NCI-H1105 (cell line): ENCODE data around the gene AMACR.
"Not testable (repeated sequence)": the region's sequence is repeated elsewhere in the genome, so short reads cannot be mapped to it uniquely, and the experiment has no call there.

Experiments used
- DNase-seq: peaks from one replicate; lab custom pipeline; 2025; lab: John Stamatoyannopoulos, UW

AMACR gene

DNA sequence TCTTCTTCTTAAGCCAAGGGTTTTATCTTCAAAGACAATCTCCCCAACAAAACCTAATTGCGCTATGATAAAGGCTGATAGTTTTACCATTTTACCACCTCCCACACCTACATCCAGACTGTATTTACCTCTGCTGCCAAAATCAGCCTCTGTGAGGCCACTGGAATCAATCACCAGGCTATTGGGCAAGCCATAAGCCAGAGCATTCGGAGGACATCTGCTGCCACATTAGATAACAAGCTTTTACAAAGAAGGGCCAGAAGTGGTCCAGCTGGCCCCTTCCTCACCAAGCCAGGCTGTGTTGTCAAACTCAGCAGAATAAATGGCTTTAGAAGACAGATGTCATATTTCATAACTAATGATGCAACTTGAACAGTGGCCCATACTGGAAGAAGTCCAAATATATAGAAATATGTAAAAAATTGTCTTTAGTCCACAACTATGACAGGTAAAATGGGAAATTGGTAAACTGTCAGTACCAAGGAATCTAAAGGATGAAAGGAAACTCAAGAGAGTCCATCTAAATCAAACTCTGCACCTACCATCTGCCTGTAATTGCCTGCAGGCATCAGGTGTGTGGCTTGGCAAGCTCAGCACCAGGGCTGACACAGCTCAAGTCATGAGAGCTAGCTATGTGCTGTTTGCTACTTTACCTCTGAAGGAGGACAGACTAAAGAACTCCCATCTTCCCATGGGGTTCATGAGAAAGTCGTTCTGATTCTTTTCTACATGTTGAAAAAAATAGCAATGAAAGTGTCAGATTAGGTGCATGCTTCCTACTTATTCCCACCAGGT, 39.4 kb downstream of the AMACR start:
- no peak for DNase-seq

DNA sequence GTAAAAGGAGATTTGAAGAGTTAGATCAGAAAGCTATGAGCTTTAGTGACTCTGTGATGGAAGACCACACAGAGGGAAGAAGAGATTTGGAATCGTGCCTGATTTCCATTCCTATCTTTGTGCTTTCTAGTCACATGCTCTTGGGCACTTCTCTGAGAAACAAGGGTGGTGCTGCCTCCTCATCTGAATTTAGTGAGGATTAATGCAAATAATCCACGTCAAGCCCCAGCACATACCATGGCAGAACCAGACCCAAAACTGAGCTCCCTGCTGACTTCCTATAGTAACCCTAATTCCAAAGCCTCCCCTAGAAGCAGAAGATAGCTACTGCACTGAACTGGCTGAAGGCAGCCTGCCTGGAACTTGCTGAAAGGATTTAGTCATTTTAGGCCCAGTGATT, 41.0 kb downstream of the AMACR start:
- no peak for DNase-seq

DNA sequence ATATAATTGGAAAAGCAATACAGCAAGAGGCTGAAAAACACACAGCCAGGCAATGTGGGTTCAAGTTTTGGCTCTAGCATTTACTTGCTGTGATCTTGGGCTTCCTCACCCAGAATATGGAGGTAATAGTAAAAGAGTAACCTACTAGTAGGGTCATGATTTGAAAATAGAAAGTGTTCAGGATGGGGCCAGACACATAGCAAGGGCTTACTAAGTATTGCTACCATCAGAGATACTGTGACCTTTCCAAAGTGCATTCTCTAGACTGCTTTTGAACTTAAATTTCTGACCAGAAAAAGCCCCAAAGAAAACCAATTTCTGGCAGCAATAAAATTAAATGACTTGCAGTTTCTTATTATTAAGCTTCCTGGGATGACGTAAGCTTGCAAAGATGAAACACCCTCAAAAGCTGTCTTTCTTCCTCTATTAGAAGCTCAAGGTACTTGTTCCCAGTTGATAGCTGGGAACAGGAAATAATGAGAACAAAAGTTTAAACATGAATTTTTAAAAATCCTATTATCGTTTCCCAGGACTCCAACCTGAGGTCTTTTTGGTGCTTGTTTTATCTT, 43.6 kb downstream of the AMACR start:
- no peak for DNase-seq

DNA sequence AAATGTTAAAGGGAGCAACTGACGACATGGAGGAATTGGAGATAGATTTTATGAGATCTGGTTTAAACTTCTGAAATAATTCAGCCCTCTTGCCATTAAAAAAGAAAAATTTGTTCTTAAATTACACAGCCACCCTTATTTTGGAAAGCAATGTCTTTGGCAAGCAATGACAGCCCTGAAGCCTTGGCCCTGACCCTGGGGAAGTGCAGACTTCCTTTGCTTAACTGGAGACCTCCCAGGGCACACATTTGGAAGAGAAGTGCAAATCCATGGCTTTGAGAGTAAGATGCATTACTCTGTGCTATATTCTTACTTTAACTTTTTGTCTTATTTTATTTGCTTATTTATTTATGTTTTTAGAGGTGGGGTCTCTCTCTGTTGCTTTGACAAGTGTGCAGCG, 49.7 kb downstream of the AMACR start:
- DNase-seq, result no peak

DNA sequence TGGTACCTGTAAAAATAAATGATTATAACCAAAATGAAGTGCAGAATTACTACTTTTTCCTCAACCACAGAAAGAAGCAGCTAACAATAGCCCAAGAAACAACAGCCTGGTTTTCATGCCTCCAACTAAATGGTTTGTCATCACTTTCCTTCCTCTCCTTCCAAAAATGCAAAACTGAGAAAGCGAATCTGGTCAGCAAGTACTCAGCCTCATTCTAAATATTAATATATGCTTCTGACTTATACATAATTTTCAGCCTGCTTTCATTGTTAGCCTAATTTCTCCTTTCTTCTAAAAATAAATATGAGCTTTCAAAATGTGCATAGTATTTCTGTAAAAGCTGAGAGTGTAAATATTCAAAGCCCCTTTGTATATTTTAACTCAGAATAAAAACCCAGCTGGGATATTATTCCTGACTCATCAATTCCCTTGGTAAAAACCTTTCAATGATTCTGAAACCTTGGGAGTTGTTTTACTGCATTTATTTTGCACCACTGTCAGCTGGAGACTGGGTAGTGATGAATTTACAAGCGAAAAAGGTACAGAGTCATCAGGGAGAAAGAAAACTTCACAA, 50.2 kb downstream of the AMACR start:
- no peak for DNase-seq

DNA sequence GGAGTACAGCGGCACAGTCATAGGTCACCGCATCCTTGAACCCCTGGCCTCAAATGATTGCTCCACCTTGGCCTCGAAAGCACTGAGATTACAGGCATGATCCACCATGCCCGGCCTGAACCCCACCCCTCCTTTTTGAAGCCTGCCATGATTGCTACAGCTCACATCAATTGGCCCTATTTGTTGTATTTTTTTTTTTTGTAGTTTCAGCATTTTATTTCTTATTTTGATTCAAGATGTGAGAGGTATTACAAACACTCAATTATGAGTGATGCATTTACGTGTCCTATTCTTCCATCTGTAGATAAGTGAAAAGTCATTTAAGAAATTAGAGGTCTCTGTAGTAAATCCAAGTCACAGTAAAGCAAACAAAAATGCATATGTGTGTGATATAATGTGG, 55.7 kb downstream of the AMACR start:
- DNase-seq, result not testable (repeated sequence)

DNA sequence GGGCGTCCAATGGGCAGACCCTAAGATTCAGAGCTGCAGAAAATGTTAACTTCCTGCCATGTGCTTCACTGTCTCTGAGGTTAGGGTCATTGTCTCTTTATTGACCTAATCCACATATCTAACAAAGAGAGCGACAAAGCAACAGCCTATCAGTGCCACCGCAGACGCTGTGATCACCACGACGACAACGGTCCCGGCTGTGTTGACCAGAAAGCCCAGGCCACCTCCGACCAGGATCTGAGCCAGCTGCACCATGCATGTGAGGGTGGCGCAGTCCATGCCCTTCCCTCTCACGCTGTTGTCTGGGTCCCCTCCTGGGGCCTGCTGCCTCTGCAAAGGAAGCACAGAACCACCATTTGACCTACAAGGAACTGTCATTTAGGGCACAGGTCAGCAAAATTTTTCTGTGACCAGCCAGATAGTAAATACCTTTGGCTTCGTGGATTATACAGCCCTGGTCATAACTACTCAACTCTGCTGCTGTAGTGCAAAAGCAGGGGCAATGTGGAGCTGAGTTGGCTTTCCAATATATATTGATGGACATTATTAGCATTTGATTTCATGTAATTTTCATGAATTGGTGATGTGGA, 63.2 kb downstream of the AMACR start:
- DNase-seq, result no peak

DNA sequence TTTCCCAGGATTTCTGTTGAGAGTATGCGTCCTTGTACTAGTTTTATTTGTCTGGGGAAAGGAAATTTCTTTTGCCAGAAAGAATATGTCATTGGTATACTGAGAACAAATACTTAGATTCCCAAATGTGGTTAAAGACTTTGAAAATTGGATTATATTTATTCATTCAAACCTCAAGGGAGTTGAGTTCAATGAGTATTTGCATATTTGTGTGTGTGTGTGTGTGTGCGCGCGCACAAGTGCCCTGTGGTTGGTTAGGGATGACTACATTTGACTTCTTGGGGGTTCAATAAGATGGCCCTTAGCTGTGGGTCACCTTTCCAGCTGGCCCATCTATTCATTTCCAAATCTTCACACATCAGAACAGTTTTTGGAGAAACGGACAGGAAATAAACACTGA, 66.8 kb downstream of the AMACR start:
- no peak for DNase-seq

DNA sequence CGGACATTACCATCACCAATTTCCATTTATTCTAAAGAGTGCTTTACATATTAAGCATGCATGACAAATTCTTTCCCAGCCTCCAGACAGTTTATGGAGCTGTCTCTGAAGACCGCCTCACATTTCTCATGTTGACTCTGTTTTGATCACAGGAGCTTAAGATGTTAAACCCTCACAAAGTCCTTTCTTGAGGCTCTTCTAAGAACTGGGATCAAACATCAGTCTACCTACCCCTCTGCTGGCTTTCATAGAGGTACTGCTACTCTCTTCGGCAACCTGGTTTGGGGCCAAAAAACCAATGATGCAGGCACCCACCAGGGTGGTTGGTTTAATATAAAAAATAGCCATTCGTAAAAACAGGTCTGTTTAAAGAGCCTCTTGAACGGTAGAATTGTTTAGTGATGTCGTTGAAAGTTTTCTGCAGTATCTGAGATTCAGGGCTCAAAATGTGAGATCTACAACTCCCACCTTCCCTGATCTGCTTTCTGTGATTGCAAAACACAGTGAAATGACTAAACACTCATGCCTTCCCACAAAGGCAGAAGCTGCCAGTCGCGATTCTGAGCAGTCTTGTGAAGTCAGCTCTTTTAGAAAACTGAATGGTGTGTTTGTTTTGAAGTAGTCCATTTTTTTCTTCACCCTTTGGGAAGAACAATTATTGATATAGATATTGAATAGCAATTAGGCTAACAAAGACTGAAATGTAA, 68.1 kb downstream of the AMACR start:
- DNase-seq, result no peak

DNA sequence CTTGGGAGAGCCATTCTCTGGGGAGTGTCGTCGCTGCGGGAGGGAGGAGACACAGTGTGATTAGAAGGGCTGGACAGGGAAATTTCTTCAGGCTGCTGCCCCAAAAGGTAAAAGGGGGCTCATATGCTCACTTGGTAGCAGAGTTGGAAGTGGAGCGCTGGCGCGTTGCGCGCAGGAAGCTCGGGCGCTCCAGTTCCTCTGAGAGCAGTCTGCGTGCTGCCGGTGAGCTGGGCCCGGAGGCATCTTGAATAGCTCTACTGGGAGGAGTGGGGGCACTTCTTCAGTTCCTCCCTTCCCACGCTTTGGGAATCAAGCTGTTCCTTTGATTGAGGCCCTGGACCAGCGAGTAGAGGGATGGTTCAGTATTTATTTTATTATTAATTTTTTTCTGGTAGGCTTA, 69.0 kb downstream of the AMACR start:
- no peak for DNase-seq

DNA sequence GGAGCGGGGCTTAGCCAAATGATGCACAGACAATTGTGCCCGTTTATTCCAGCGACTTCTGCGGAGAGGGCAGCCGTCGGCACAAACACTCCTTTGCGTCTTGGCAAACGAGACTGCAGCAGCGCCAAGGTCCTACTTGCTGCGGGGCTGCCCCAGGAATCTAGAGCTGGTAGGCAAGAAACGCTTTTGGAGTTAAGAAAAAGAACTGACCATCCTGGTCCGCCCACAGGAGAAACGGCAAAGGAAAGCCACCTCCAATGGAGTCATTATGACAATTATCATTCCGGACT, 69.4 kb downstream of the AMACR start:
- no peak for DNase-seq

DNA sequence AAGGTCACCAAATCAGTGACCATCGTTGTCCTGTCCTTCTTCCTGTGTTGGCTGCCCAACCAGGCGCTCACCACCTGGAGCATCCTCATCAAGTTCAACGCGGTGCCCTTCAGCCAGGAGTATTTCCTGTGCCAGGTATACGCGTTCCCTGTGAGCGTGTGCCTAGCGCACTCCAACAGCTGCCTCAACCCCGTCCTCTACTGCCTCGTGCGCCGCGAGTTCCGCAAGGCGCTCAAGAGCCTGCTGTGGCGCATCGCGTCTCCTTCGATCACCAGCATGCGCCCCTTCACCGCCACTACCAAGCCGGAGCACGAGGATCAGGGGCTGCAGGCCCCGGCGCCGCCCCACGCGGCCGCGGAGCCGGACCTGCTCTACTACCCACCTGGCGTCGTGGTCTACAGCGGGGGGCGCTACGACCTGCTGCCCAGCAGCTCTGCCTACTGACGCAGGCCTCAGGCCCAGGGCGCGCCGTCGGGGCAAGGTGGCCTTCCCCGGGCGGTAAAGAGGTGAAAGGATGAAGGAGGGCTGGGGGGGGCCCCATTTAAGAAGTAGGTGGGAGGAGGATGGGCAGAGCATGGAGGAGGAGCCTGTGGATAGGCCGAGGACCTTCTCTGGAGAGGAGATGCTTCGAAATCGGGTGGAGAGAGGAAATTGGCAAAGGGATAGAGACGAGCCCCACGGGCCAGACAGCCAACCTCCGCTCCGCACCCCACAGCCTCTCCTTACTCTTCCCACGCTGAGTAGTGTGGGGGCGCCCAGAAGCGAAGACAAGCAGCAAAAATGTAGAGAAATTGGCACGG, 69.9 kb downstream of the AMACR start:
- DNase-seq, result no peak

DNA sequence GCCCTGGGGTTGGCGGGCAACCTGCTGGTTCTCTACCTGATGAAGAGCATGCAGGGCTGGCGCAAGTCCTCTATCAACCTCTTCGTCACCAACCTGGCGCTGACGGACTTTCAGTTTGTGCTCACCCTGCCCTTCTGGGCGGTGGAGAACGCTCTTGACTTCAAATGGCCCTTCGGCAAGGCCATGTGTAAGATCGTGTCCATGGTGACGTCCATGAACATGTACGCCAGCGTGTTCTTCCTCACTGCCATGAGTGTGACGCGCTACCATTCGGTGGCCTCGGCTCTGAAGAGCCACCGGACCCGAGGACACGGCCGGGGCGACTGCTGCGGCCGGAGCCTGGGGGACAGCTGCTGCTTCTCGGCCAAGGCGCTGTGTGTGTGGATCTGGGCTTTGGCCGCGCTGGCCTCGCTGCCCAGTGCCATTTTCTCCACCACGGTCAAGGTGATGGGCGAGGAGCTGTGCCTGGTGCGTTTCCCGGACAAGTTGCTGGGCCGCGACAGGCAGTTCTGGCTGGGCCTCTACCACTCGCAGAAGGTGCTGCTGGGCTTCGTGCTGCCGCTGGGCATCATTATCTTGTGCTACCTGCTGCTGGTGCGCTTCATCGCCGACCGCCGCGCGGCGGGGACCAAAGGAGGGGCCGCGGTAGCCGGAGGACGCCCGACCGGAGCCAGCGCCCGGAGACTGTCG, 70.7 kb downstream of the AMACR start:
- no peak for DNase-seq

DNA sequence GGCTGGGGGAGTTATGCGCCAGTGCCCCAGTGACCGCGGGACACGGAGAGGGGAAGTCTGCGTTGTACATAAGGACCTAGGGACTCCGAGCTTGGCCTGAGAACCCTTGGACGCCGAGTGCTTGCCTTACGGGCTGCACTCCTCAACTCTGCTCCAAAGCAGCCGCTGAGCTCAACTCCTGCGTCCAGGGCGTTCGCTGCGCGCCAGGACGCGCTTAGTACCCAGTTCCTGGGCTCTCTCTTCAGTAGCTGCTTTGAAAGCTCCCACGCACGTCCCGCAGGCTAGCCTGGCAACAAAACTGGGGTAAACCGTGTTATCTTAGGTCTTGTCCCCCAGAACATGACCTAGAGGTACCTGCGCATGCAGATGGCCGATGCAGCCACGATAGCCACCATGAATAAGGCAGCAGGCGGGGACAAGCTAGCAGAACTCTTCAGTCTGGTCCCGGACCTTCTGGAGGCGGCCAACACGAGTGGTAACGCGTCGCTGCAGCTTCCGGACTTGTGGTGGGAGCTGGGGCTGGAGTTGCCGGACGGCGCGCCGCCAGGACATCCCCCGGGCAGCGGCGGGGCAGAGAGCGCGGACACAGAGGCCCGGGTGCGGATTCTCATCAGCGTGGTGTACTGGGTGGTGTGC, 71.4 kb downstream of the AMACR start, which contains the start of gene RXFP3:
RXFP3 (plus strand) TSS at position 6 of the 636 bp plus-strand sequence; CDS start at position 361, 355 bp downstream.
- DNase-seq, result no peak
